HG02870 (cell line): ENCODE measurements around the gene TBX5.
"Not testable (repeated sequence)": the region's sequence is repeated elsewhere in the genome, so short reads cannot be mapped to it uniquely, and the experiment has no call there.

ENCODE experiments used
- ATAC-seq: cut with Tn5 transposase; IDR thresholded peaks from one replicate; pipeline ENCODE4 v1.9.1; 2021; ENCODE audit warnings: mild to moderate bottlenecking, moderate library complexity; ENCODE audit not compliant: unreplicated experiment

The TBX5 gene

DNA sequence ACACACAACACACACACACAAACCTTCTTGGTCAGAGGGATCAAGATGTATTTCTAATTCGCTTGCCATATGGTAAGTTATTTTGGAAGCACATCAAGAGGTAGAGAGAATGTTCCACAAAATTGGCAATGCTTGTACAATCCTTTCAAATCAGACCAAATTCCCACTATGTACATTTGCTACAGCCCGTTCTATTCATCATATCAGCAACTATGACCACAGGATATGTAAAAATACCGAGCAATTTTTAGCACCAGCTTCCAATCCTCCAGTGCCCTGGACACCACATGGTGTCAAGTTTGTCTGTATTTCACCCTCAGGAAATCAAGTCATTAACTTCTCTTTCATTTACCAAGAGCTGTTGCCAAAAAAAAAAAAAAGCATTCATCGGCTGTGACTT, 21.2 kb downstream of the TBX5 start:
- ATAC-seq: no peak

DNA sequence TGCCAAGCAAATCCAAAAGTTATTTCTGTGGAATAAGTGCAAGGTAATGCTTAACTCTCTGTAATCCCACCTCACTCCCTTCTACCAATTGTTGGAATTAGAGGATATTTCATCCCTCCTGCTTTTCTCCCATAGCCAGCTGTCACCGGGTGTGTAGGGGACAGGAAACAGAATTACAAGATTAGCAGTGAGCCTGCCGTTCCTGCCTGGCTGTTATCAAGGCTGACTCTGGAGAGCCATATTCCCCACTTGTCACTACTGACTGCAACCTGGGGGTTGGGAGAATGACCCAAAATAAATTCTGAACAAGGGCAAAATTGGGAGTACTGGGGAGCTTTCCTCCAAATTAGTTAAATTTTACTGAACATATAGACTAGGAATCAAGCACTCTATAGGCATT, 24.8 kb downstream of the TBX5 start:
- no peak for ATAC-seq

DNA sequence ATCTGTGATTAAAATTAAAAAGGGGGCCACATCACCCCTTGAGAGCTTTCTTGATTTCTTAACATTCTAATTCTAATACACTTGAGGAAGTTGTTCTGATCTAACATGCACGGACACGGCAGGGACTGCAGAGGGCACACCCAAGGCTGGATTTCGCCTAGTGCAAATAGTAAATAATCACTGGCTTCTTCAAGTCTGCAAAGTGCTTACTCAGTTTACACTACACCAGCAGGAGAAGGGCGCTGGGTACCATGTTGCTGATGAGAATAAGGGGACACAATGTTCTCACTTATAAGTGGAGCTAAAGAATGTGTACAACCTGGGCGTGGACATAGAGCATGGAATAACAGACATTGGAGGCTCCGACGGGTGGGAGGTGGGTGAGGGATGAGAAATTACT, 34.2 kb downstream of the TBX5 start:
- ATAC-seq: no peak

DNA sequence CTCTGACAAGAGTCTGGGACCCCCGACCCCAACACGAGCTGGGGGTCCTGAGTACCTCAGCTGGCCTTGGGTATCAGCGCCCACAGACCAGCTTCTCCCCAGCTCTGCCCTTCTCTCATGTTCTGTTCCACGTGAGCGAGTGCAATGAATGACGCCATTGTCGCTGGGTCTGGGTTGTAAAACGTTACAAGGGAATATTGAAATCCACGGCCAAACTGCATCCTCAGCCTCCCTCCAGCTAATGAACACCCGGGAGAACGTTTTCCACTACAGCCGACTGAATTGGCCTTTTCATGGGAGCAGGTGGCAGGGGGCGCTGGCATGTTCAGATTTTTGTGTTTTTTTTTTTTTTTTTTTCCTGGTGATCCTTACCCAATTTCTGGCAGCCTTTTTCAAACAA, 34.7 kb downstream of the TBX5 start:
- ATAC-seq: no peak

DNA sequence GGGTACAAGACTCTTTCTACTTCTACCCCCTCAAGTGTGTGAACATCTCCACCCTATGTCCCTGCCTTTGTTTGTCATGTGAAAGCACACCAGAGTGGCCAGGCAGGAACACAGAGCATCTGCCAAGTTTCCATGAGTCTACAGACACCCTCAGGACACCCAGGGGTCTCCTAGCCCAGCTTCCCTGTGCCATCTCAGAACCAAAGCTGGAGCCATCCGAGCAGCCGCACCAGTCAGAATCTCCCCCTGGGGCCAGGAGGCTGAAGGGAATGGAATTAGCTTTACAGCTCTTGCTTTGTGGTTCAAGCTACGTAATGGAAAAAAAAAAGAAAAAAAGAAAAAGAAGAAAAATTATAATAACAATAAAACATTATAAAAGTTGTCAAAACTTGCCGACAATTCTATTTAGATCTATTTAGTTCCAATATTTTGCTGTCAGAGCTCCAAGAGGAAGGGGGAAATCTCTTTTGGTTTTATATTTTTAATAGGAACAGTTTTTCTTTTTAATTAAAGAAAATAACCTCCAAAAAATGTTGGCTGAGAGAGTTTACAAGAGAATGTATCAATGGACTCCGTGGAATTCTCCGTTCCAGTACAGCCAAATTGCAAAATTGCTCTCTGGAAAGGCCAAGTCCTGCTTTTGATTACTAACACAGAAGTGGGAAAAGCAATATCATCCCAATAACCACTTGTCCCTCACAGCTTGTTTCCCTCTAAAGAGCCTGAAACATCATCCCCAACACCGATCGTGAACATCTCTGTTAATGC, 37.1 kb downstream of the TBX5 start:
- ATAC-seq: no peak

DNA sequence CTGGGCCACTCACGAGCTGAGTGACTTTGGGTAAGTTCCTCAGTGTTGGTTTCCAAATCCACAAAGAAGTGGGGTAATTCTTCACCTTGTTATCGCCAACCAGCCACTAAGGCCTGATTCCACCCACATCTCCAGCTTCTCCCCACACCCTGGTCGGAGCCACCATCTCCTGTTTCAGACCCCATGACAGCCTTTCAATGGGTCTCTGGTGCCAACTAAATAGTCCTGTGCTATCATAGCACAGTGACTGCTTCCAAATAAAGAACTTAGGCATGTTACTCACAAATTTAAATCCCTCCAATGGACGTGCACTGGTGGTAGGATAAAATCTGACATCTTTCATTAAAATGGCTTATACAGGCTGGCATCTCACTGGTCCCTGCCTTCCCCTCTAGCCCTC, 44.0 kb downstream of the TBX5 start:
- ATAC-seq: no peak

DNA sequence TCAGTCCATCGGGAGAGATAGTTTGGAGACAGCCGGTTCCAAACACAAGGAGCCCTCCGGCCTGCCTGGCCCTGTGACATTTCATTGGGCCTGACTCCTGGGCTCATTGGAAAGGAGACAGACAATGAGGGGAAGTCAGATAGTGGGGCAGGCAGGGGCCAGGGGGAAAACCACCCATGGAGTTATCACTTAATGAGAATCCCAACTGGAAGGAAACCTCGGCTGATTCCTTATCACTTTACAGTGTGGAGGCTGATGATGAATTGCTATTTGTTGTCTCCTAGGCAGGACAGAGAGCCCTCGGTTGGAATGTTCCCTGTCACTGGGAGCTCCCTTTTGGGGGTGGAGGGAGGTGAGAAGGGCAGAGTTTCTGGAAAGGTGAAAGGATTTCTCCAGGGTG, 44.4 kb downstream of the TBX5 start:
- ATAC-seq: no peak

DNA sequence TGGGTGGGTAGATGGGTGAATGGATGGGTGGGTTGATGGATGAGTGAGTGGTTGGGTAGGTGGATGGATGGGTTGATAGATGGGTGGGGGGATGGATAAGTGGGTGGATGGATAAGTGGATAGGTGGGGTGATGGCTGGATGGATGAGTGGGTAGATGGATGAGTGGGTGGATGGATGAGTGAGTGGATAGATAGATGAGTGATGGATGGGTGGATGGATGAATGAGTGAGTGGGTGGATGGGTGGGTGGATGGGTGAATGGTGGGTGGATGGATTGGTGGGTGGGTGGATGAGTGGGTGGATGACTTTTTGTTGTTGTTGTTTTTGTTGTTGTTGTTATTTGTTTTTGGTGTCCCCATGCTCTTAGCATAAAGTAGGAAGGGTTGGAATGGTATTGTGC, 45.5 kb downstream of the TBX5 start:
- no peak for ATAC-seq

DNA sequence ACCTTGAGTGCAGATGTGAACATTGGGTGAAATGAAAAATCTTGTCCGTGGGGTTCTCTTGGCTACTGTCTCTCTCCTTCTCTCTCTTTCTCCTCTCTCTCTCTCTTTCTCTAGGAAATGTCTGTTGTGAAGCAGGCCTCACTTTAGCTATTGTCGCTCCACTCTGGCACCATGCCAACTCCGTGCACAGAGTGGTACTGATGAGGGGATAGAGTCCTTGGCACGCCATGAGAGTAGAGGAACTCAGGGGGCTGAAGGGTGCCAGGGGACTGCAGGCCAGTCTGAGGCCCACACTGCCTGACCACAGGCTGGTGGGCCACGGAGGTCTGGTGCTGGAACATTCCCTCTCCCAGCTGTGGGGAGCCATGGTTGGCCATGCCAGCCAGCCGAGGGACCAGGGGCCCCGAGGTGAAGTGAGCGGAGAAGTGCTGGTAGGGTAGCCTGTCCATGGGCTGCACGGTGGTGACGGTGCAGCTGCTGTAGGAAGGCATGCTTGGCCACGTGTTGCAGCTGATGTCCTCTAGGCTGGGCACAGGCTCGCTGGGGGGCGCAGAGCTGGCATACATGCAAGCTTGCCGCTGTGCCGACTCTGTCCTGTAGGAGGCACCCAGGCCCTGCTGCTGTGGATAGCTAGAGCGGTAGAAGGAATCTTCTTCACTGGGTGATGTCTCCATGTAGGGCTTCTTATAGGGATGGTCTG, 50.4 kb downstream of the TBX5 start:
- no peak for ATAC-seq

DNA sequence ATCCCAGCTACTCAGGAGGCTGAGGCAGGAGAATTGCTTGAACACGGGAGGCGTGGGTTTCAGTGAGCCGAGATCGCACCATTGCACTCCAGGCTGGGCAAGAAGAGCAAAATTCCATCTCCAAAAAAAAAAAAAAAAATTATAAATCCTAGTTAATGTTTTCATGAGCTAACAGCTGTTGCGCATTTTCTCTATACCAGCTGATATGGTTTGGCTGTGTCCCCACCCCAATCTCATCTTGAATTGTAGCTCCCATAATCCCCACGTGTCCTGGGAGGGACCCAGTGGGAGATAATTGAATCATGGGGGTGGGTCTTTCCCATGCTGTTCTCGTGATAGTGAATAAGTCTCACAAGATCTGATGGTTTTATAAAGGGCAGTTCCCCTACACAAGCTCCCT, 56.7 kb downstream of the TBX5 start:
- ATAC-seq: not testable (repeated sequence)

DNA sequence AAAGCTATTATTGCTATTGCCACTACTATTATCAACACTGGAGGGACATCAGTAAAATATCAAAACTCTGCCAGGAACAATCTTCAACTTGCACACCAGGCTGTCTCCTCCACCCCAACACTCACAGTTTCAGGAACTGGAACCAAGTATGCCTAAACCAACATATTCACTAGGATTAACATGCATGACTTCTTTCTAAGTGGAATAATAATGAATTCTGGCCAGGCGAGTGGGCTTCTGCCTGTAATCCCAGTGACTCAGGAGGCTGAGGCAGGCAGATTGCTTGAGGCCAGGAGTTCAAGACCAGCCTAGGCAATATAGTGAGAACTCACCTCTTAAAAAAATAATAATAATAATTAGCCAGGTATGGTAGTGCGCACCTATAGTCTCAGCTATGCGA, 58.1 kb downstream of the TBX5 start:
- ATAC-seq: no peak

DNA sequence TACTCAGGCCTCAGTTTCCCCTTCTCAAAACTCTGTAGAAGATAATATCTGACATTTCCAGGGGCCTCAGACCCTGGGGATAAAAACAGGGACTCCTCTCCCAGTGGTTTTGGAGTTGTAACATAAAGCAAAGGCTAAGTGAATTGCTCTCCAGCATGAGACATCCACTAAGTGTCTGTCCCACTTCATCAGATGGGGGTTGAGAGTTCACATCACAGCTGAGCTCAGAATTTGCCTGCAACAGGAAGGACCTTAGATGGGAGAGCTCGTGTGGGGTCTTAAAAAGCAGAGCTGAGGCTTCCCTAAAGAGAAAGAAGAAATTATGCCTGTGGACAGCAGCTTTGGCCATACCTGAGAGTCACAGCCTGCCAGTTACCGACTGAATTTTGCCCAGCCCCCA, 61.1 kb downstream of the TBX5 start:
- no peak for ATAC-seq

DNA sequence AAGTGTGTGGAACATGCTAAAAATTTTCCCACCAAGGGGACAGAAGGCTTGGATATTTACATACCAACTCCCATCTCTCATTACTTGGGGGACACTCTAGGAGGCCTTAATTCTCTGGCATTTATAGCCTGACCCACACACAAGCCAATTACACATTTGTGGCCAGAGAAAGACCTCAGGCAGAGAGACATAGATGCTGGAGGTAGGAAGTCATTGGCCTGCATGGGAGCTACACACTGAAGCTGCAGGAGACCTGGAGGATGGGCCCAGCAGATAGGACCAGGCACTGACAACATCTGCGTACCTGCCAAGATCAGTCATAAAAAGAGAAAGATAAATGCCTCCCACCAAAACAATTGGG, 61.7 kb downstream of the TBX5 start:
- no peak for ATAC-seq

DNA sequence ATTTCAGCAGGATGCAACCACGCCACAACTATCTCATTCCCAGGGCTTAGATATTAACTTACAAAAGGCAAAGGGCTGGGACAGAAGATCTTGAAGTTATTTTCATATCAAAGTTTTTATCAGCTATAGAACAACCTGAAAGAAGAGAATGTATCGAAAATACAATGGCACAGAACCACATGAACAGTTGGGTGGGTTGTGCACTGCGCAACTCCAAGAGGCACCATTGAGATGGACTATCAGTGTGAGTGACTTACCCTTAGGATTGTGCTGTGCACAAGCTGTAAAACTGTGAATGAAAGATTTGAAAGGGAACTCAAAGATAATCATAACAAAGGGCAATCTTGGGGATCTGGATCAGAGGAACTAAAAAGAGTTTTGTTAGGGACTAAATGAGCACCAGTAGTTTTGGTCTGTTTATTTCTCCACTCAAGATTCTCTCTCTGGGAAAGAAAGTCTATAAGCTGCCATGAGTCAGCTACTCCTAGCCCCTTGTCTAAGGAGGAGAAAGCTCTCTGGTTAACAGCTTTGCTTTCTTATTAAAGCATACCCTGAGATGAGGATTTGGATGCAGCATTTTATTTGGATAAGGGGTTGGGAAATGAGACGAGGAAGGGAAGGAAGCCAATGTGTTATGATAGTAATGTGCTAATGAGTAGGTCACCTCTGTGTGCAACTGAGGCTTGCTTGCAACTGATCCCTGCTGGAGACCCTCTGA, 62.2 kb downstream of the TBX5 start:
- no peak for ATAC-seq

DNA sequence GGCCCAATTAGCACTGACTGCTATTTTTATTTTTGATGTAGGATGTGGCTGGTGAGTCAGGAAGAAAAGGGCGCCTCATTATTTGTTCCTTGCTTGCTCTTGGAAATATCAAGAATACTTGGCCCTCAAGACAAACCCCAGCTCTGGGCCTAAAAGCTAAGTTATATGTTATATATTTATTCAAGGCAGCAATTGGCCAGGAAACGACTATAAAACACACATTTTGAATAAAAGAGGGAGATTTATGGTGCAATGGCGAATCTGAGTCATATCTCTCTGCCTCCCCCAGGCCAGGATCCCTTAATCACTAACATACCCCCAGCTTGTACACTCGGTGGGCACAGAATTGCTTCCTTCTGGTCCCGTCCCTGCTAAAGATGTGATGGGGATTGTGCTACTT, 63.3 kb downstream of the TBX5 start:
- no peak for ATAC-seq

DNA sequence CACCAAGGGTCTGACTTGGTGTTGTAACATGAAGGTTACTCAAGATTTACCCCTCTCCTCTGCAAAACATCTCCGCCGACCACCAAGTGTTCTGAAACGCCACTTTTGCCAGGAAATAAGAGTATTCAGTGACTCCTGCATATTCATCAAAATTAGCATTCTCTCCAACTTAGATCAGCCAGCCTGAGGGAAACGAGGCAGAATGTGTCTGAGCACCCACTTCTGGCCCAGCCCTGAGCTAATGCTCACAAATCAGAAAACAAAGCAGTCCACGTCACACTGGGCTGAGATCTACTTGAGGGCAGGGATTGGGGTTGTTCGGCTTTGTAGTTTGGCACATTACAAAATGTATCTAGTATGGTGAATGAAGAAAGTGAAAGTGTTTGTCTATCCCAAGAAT, 64.3 kb downstream of the TBX5 start:
- no peak for ATAC-seq

DNA sequence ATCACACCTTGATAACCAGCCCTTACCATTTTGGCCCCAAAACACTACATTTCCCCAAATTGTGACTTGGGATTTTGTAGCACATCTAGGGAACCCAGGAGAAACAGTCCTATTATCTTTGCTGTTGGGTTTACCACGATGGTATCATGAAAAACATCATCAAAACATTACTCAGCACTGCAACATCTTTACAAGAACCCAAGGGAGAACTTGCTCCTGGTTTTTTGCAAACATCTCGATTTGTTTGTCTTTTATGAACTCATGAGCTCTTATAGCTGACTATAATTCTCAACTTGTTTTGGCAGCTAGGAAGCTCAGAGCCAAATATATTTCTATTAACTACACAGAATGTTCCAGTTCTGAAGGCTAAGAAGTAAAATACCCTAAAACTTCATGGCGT, 65.7 kb downstream of the TBX5 start:
- ATAC-seq: no peak

DNA sequence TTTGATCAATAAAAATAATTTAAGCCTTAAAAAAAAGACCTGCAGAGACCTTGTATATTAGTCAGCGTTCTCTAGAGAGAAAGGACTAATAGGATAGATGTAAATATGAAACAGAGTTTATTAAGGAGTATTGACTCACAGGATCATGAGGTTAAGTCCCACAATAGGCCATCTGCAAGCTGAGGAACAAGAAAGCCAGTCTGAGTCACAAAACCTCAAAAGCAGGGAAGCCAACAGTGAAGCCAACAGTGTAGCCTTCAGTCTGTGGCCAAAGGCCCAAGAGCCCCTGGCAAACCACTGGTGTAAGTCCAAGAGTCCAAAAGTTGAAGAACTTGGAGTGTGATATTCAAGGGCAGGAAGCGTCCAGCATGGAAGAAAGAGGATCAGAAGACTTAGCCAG, 66.3 kb downstream of the TBX5 start:
- no peak for ATAC-seq

DNA sequence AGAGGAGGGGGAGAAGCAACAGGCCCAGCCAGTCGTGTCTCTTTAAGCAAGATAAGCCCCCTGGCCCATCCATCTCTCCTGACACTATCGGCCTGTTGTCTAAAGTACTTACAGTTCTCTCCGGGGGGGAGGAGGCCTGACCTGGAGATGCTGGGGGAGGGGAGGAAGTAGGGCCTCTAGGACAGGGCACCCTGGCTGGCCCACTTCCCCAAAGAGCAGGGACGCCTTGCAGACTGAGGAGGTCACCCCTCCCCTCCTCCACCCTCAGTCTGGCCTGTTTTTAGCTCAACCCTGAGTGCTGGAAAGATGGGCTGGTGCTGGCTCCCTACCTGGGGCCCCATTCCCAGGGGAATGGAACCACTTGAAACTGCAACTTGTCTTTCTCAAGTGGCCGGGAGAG, 70.3 kb downstream of the TBX5 start:
- ATAC-seq: no peak

DNA sequence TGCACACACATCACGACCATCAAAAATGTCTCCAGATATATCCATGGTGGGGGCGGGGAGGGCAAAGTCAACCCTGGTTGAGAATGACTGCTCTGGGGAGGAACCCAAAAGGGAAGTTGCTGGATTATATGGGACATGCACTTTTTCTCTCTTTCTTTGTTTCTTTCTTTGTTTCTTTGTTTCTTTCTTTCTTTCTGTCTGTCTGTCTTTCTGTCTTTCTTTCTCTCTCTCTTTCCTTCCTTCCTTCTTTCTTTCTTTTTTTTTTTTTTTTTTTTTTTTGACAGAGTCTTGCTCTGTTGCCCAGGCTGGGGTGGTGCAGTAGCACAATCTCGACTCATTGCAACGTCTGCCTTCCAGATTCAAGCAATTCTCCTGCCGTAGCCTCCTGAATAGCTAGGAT, 71.5 kb downstream of the TBX5 start:
- no peak for ATAC-seq

DNA sequence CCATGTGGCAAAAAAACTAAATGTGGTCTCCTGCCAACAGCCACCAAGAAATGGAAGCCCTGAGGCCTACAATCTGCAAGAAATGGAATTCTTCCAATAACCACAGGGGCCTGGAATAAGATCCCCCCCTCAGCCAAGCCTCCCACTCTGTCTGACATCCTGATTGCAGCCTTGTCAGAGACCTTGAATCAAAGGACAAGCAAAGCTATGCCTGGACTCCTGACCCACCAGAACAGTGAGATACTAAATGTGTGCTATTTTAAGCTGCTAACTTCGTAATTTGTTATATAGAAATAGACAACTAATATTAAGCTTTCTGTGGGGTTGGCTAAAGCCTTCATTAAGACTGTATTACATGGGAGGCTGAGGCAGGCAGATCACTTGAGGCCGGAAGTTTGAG, 77.7 kb downstream of the TBX5 start:
- ATAC-seq: no peak

DNA sequence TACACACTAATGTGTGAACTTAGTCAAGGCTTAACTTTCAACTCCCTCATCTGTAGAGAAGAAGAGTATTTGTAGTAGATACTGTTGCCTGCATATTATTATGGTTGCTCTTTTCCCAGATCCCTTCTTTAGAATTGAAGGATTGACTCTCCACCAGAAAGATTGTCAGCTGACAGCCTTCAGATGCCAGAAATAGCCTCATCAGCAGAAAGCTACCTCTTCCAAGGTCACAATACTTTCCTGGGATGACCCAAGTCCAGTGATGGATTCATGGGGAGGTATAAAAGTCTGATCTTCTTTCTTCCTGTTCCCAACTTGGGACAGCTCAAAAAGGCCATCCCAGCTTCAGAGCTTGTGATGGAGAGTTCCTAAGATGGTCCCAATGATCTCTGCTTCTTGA, 78.2 kb downstream of the TBX5 start:
- ATAC-seq: no peak
